LNCaP clone FGC (cell line): ENCODE measurements around the gene AKR1C2.
"Not testable (repeated sequence)": the region's sequence is repeated elsewhere in the genome, so short reads cannot be mapped to it uniquely, and the experiment has no call there.

Source experiments
- DNase-seq: peaks from one replicate; pipeline ENCODE4 v3.0.0-alpha.2; 2011; ENCODE audit warnings: low read depth
- H3K4me3 ChIP-seq: 2 replicates; pipeline ENCODE4 v1.5.1; 2011; ENCODE audit warnings: mild to moderate bottlenecking, low read depth, low read length, control low read depth
- CTCF ChIP-seq: IDR thresholded peaks from 2 replicates; pipeline ENCODE4 v1.5.1; 2012; ENCODE audit warnings: mild to moderate bottlenecking; ENCODE audit not compliant: control insufficient read depth, insufficient read depth; ENCODE audit errors: extremely low read depth

Gene AKR1C2

DNA sequence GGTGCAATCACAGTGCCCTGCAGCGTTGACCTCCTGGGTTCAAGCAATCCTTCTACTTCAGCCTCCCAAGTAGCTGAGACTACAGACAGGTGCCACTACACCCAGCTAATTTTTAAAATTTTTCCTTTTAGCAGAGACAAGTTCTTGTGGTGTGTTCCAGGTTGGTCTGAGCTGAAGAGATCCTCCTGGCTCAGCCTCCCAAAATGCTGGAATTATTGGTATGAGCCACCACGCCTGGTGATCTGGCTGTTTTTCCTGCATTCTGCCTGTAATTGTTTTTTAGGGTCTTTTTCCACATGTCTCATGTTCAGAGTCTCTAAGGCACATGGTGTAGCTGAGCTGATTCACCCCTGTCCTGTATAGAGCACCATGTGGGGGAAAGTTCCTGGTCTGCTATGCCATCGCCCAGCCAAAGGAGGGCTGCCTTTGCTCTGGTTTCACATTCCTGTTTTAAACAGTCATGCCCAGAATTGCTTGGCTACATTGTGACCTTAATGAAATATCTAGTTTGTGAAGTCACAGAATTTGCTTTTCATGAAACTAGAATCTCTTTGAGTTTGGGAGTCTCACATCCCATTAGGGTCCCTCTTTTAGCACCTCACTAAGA lies 15.1 kb upstream of the AKR1C2 start:
- 0 out of 2 replicates have a peak, but pooled peaks have one; percentile 7 for TF ChIP-seq CTCF
- not testable (repeated sequence) for H3K4me3 ChIP-seq, DNase-seq

DNA sequence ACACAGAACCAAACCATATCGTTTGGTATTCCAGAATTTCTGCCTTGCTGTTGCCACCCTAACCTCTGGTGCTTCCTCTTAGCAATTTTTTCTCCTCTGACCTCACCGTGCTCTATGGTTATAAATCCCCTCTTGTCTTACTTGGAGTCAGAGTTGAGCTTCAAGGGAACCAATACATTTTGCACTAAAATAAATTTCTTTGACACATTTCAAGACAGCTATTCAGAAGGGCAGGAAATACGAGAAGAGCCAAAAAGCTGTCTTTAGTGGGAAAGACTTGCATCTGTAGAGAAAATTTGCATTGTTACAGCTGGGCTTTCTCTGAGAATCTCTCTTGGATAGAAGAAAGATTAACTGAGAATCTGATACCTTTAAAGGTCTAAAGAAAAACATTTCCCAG lies 14.5 kb upstream of the AKR1C2 start:
- no peak overlapping the region for H3K4me3 ChIP-seq
- DNase-seq = no peak
- no peak for TF ChIP-seq CTCF

- no peak overlapping the region for H3K4me3 ChIP-seq
- no peak for DNase-seq
- TF ChIP-seq CTCF = peak; percentile 37
Observed at GRCh38 chr10:5014936-5015335, 11.3 kb upstream of the AKR1C2 start.

GRCh38 chr10:5014200-5014910 lies 10.7 kb upstream of the AKR1C2 start:
- not testable (repeated sequence) for H3K4me3 ChIP-seq, DNase-seq

DNA sequence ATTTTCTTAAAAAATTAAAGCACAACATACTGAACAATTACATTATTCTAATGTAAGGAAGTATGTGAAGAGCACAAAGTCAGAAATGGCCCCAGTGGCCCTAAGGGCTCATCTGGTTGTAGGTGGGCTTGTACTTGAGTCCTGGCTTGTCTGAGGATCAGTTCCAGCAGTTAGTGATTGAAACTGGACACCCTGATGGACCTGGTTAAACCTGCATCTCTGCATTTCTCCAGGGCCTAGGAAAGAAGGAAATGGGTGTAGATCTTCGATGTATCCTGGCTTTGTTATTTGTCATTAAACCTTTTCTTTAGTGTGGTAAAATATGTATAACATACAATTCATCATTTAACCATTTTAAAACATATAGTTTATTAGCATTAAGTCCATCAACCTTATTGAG lies 9.7 kb upstream of the AKR1C2 start:
- peak; percentile 4 for DNase-seq
- no peak overlapping the region for H3K4me3 ChIP-seq
- no peak for TF ChIP-seq CTCF

DNA sequence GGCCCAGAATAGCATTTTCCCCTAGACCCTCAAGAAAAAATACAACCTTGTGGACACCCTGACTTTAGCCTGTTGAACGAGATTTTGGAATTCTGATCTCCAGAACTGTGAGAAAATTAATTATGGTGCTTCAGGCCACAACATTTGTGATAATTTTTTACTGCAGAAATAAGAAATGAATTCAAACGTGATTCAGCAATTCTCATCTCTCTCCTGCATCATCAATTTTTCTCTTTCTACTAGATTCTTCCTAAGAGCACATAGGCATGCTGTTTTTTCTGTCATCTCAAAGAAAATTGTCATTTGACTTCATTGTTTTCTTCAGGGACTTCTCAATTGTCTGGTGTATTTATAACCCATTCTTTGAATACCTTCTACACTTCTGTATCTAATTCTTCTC lies 8.9 kb upstream of the AKR1C2 start:
- no peak for TF ChIP-seq CTCF

DNA sequence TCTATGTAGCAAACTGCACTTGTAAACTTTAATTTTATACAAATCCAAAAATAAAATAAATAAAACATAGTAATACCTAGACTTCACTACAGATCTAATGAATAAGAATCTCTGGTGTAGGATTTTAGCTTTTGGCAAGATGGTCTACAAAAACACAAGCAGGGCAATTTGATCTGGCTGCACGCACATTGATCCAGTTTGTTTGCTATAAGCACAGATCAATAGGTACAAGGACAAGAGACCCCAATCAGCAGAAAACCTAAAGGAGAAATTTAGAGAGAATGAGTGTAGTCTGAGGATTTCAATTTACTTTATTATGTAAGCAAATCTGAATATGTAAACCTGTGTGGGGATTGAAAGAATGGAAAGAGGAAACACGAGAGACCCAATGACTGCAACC lies 7.7 kb upstream of the AKR1C2 start:
- DNase-seq, H3K4me3 ChIP-seq: not testable (repeated sequence)

More for the DNA sequence above, 8.9 kb upstream of the AKR1C2 start:
- no peak overlapping the region for H3K4me3 ChIP-seq
- no peak for DNase-seq

GRCh38 chr10:5010043-5010442 lies 6.4 kb upstream of the AKR1C2 start:
- not testable (repeated sequence) for H3K4me3 ChIP-seq, DNase-seq

- not testable (repeated sequence) for H3K4me3 ChIP-seq
- DNase-seq = peak; percentile 8
Observed at GRCh38 chr10:5008857-5009548, 5.3 kb upstream of the AKR1C2 start.

GRCh38 chr10:5004501-5004900 lies 844 bp upstream of the AKR1C2 start:
- DNase-seq, H3K4me3 ChIP-seq: not testable (repeated sequence)

DNA sequence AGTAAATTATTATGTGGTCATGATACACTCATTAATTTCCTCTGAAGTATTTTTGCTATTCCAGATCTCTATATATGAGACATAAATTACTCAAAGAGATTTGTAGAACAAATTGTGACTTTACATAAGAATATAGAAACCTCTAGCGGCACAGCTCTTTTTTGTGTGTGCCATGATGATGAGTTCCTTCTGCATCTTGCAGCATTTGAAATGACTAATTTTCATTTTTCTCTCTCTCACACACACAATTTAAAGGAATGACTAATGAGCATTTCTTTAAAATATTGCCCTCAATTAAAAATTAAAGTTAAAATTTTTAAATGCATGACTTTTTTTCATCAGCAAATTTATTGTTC lies 351 bp upstream of the AKR1C2 start:
- not testable (repeated sequence) for DNase-seq, H3K4me3 ChIP-seq
